Measurements from ENCODE around the gene CCNK.

The CCNK gene

GRCh38 chr14:99459481-99460100 lies 21.6 kb upstream of the CCNK start:
- TF ChIP-seq EZH2phosphoT487 (IDR thresholded peaks at IDR 0.05; ENCODE audit: low read depth), result no peak
- no peak for TF ChIP-seq CTCF (IDR thresholded peaks at IDR 0.05; ENCODE audit: low read depth, low read length)

GRCh38 chr14:99460793-99461192 lies 20.4 kb upstream of the CCNK start:
- Histone ChIP-seq H3K9me3 (ENCODE audit: insufficient read depth, low read length) (no peaks in the 10 kb centered on the region), H3K79me2 (ENCODE audit: low read length) (no peaks in the 10 kb centered on the region), H3K9ac (ENCODE audit: low read length) (no peak overlapping the region), H3K4me1 (ENCODE audit: low read length) (no peaks in the 10 kb centered on the region), H3K4me3 (ENCODE audit: low read length) (no peak overlapping the region), H3K36me3 (replicated peaks; ENCODE audit: low read depth, low read length) (peaks cover 33% of the 10 kb centered on the region), H2AFZ (ENCODE audit: low read depth, low read length) (no peak overlapping the region), H4K20me1 (ENCODE audit: insufficient read depth, low read length) (no peaks in the 10 kb centered on the region), H3K27ac (ENCODE audit: low read length) (no peak overlapping the region), H3K4me2 (ENCODE audit: low read length) (no peak overlapping the region), H3K27me3 (ENCODE audit: low read depth, low read length) (no peaks in the 10 kb centered on the region)
- TF ChIP-seq EZH2phosphoT487 (IDR thresholded peaks at IDR 0.05; ENCODE audit: low read depth), result no peak
- TF ChIP-seq CTCF (IDR thresholded peaks at IDR 0.05; ENCODE audit: low read depth, low read length), result no peak

More at GRCh38 chr14:99459481-99460100, 21.6 kb upstream of the CCNK start:
- Histone ChIP-seq H3K36me3 (replicated peaks; ENCODE audit: low read depth, low read length) (peaks cover 39% of the 10 kb centered on the region), H3K4me3 (ENCODE audit: low read length) (no peak overlapping the region), H4K20me1 (ENCODE audit: insufficient read depth, low read length) (no peaks in the 10 kb centered on the region), H3K27ac (ENCODE audit: low read length) (no peak overlapping the region), H3K9me3 (ENCODE audit: insufficient read depth, low read length) (no peaks in the 10 kb centered on the region), H2AFZ (ENCODE audit: low read depth, low read length) (no peak overlapping the region), H3K79me2 (ENCODE audit: low read length) (no peaks in the 10 kb centered on the region), H3K27me3 (ENCODE audit: low read depth, low read length) (no peaks in the 10 kb centered on the region), H3K4me2 (ENCODE audit: low read length) (no peak overlapping the region), H3K9ac (ENCODE audit: low read length) (no peak overlapping the region), H3K4me1 (ENCODE audit: low read length) (no peaks in the 10 kb centered on the region)

GRCh38 chr14:99461411-99462085 lies 19.7 kb upstream of the CCNK start:
- Histone ChIP-seq H3K4me3 (ENCODE audit: low read length) (no peak overlapping the region), H4K20me1 (ENCODE audit: insufficient read depth, low read length) (no peaks in the 10 kb centered on the region), H3K36me3 (replicated peaks; ENCODE audit: low read depth, low read length) (peaks cover 28% of the 10 kb centered on the region), H3K4me2 (ENCODE audit: low read length) (no peak overlapping the region), H2AFZ (ENCODE audit: low read depth, low read length) (no peak overlapping the region), H3K27ac (ENCODE audit: low read length) (no peak overlapping the region), H3K9me3 (ENCODE audit: insufficient read depth, low read length) (no peaks in the 10 kb centered on the region), H3K4me1 (ENCODE audit: low read length) (no peaks in the 10 kb centered on the region), H3K27me3 (ENCODE audit: low read depth, low read length) (no peaks in the 10 kb centered on the region), H3K9ac (ENCODE audit: low read length) (no peak overlapping the region), H3K79me2 (ENCODE audit: low read length) (peaks cover 5% of the 10 kb centered on the region)
- TF ChIP-seq CTCF (IDR thresholded peaks at IDR 0.05; ENCODE audit: low read depth, low read length) (no peak), EZH2phosphoT487 (IDR thresholded peaks at IDR 0.05; ENCODE audit: low read depth) (no peak)

- Histone ChIP-seq H3K27ac (ENCODE audit: low read length) (no peak overlapping the region), H4K20me1 (ENCODE audit: insufficient read depth, low read length) (0 out of 2 replicates have a peak, but pooled peaks cover under 1% of the 10 kb centered on the region)
These were observed 19.0 kb upstream of the CCNK start for GRCh38 chr14:99462210-99462609.

More at GRCh38 chr14:99462210-99462609, 19.0 kb upstream of the CCNK start:
- Histone ChIP-seq H3K4me2 (ENCODE audit: low read length) (no peak overlapping the region), H3K9me3 (ENCODE audit: insufficient read depth, low read length) (no peaks in the 10 kb centered on the region), H3K9ac (ENCODE audit: low read length) (no peak overlapping the region), H3K4me1 (ENCODE audit: low read length) (no peaks in the 10 kb centered on the region), H3K36me3 (replicated peaks; ENCODE audit: low read depth, low read length) (peaks cover 22% of the 10 kb centered on the region), H2AFZ (ENCODE audit: low read depth, low read length) (no peak overlapping the region), H3K4me3 (ENCODE audit: low read length) (no peak overlapping the region), H3K79me2 (ENCODE audit: low read length) (peaks cover 11% of the 10 kb centered on the region), H3K27me3 (ENCODE audit: low read depth, low read length) (no peaks in the 10 kb centered on the region)
- TF ChIP-seq CTCF (IDR thresholded peaks at IDR 0.05; ENCODE audit: low read depth, low read length) (no peak), EZH2phosphoT487 (IDR thresholded peaks at IDR 0.05; ENCODE audit: low read depth) (no peak)

Measured in OCI-LY3 (cell line).